Measurements from ENCODE around the gene MACO1. TPM values are rescaled to one million over a fixed set of nuclear protein-coding genes. Genes with fewer than 3 reads are reported as not detected.

Gene MACO1
- total RNA-seq, 1 experiment from 2014 or later = 9.8 TPM

- TF ChIP-seq ZBTB33 (IDR thresholded peaks at IDR 0.05; ENCODE audit: extremely low read depth, insufficient replicate concordance, low read length) = no peak
- TF ChIP-seq ZNF274 (IDR thresholded peaks at IDR 0.05; ENCODE audit: low read depth, low read length) = no peak
- TF ChIP-seq JUND (IDR thresholded peaks at IDR 0.05) = no peak
Measured at GRCh38 chr1:25439287-25439686, 8.6 kb downstream of the MACO1 start (continued).

GRCh38 chr1:25442178-25442577 lies 11.5 kb downstream of the MACO1 start:
- no peaks in the 10 kb centered on the region for H4K20me1 ChIP-seq (ENCODE audit: insufficient read depth)
- H3K4me1 ChIP-seq (ENCODE audit: control insufficient read depth in 1 of 2, insufficient read depth in 2 of 2, low read length in 2 of 2) = peaks cover 0 to 5% of the 10 kb centered on the region in 2 experiments; a peak in 1 of 4 replicates
- ChIA-PET CTCF (interaction anchor here (0.7 to 1.3 kb wide), 2 partner anchors 62 to 79 kb away, joined by 3 to 4 read pairs; no protein-coding TSS in a partner anchor), POLR2A (no interaction called here), RAD21 (ENCODE audit: low non-redundant PET in 1 of 2, low total read pairs in 2 of 2, uncharacterized antibody in 2 of 2, unreplicated experiment in 2 of 2) (no interaction called here)
- H3K9me2 ChIP-seq (ENCODE audit: insufficient read depth) = no peaks in the 10 kb centered on the region
- H3K36me3 ChIP-seq (ENCODE audit: control insufficient read depth in 1 of 2, insufficient read depth in 2 of 2, low read length in 2 of 2) = no peaks in the 10 kb centered on the region
- no peak overlapping the region for H3K4me2 ChIP-seq (ENCODE audit: low read length)
- no peak overlapping the region for H3K4me3 ChIP-seq (replicated peaks in 1 of 2; ENCODE audit: low read depth in 1 of 2, low read length in 2 of 2)
- no peaks in the 10 kb centered on the region for H3K27me3 ChIP-seq (ENCODE audit: insufficient read depth, low read length)
- intact Hi-C loops (cut with micrococcal nuclease) = no loop called here
- no peak overlapping the region for H3K27ac ChIP-seq (ENCODE audit: low read depth, low read length)
- ATAC-seq = 0 out of 2 replicates have a peak, but pooled peaks have one; percentile 27
- DNase-seq (ENCODE audit: low read depth, low spot score) = peak; percentile 13
- H3K79me2 ChIP-seq (ENCODE audit: insufficient read depth, low read length) = no peaks in the 10 kb centered on the region
- H3K9me3 ChIP-seq (ENCODE audit: control insufficient read depth in 1 of 2, insufficient read depth in 1 of 2, low read depth in 1 of 2, low read length in 2 of 2) = no peaks in the 10 kb centered on the region
- BruUV-seq (replicated peaks) = no TSS peak
- H3K9ac ChIP-seq (ENCODE audit: low read length) = no peak overlapping the region
- no peak overlapping the region for H2AFZ ChIP-seq (ENCODE audit: low read depth, low read length, poor library complexity, severe bottlenecking)
- no peak for TF ChIP-seq CEBPB (IDR thresholded peaks at IDR 0.05; ENCODE audit: low read depth)
- no peak for TF ChIP-seq POLR2A (IDR thresholded peaks at IDR 0.05; ENCODE audit: borderline replicate concordance, extremely low read depth, insufficient read depth, insufficient read length)
- no peak for TF ChIP-seq EZH2 (IDR thresholded peaks at IDR 0.05)
- peak; percentile 29; the same call in 1 of the 2 replicates for TF ChIP-seq FOSL1 (IDR thresholded peaks at IDR 0.05; ENCODE audit: low read depth)
- TF ChIP-seq RAD21 (IDR thresholded peaks at IDR 0.05; ENCODE audit: low read depth) = peak; percentile 52
- TF ChIP-seq MAX (IDR thresholded peaks at IDR 0.05) = no peak
- no peak for TF ChIP-seq POLR2AphosphoS5 (IDR thresholded peaks at IDR 0.05; ENCODE audit: low read depth, low read length)
- no peak for TF ChIP-seq ZBTB33 (IDR thresholded peaks at IDR 0.05; ENCODE audit: extremely low read depth, insufficient replicate concordance, low read length)
- TF ChIP-seq SP1 (IDR thresholded peaks at IDR 0.05; ENCODE audit: low read depth) = 0 out of 2 replicates have a peak, but pooled peaks have one; percentile 18
- TF ChIP-seq ZFX (IDR thresholded peaks at IDR 0.05) = no peak
- no peak for TF ChIP-seq SRF (IDR thresholded peaks at IDR 0.05; ENCODE audit: low read depth)
- no peak for TF ChIP-seq EZH2phosphoT487 (IDR thresholded peaks at IDR 0.05; ENCODE audit: borderline replicate concordance)
- TF ChIP-seq JUND (IDR thresholded peaks at IDR 0.05) = peak; percentile 57; the same call in 1 of the 2 replicates
- no peak for TF ChIP-seq ZNF274 (IDR thresholded peaks at IDR 0.05; ENCODE audit: low read depth, low read length)
- no peak for TF ChIP-seq SIN3A (IDR thresholded peaks at IDR 0.05; ENCODE audit: low read depth)
- TF ChIP-seq TCF7L2 (IDR thresholded peaks at IDR 0.05; ENCODE audit: borderline replicate concordance, extremely low read depth, insufficient read depth, insufficient read length) = no peak
- TF ChIP-seq ATF3 (IDR thresholded peaks at IDR 0.05) = no peak
- no peak for TF ChIP-seq YY1 (IDR thresholded peaks at IDR 0.05; ENCODE audit: extremely low read depth, insufficient replicate concordance, low read depth, low read length)
- TF ChIP-seq ELF1 (IDR thresholded peaks at IDR 0.05; ENCODE audit: borderline replicate concordance, low read depth) = no peak
- no peak for TF ChIP-seq CBX3 (IDR thresholded peaks at IDR 0.05; ENCODE audit: low read depth)
